HG03520 (cell line): ENCODE data around the gene MRTFA.
"Not testable (repeated sequence)": the region's sequence is repeated elsewhere in the genome, so short reads cannot be mapped to it uniquely, and the experiment has no call there.

Experiments used
- ATAC-seq: cut with Tn5 transposase; IDR thresholded peaks from one replicate; pipeline ENCODE4 v1.9.1; 2021; ENCODE audit warnings: mild to moderate bottlenecking, moderate library complexity; ENCODE audit not compliant: unreplicated experiment

MRTFA gene

DNA sequence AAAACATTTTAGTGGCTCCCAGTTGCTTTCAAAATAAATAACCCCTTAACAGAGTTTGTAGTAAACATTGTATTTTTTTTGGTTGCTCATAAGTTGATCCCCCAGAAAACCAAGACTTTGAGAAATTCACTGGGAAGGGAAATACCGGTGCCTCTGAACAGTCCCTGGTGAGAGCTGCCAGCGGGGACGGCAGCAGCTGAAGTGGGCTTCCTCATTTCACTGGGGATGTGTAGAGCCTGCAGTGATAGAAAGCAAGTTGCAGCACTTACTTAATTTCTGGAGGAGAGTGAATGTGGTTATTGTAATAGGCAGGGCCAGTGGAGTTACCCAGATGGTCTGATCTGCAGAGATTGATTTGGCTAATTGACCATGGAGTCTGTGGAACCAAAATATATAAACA, 24.2 kb upstream of the MRTFA start:
- ATAC-seq = no peak

DNA sequence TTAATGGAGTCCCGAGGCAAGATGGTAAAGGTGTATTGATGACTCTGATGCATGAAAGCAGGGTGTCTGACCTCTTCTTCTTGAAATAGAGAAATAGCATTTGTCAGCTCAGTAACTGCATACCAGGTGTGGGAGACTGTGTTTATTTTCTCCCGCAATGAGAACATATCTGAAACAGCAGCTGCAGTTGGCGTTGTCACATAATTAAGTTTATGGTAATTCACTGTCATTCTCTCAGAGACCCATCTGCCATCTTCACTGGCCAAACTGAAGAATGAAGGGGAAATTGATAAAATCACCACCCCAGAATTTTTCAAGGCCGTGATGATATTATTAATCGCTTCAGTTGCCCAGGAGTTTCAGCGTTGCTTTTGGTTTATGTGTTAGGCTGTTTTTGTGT, 22.6 kb upstream of the MRTFA start:
- ATAC-seq = no peak

DNA sequence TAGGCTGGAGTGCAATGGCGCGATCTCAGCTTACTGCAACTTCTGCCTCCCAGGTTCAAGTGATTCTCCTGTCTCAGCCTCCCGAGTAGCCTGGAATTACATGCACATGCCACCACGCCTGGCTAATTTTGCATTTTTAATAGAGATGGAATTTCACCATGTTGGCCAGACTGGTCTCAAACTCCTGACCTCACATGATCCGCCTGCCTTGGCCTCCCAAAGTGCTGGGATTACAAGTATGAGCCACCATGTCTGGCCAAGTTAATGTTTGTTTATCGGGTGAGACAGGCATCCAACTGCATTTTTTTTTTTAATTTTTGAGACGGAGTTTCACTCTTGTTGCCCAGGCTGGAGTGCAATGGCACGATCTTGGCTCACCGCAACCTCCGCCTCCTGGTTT, 20.1 kb upstream of the MRTFA start:
- ATAC-seq = not testable (repeated sequence)

DNA sequence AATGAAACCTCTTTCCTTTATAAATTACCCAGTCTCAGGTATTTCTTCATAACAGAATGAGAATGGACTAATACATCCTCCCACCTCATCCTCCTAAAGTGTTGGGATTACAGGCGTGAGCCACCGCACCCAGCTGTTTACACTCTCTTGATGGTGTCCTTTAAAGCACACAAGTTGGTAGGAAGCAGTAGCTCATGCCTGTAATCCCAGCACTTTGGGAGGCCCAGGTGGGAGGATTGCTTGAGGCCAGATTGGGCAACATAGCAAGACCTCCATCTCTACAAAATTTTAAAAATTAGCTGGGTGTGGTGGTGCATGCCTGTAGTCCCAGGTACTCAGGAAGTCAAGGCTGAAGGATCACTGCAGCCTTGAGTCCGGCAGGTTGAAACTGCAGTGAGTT, 19.4 kb upstream of the MRTFA start:
- ATAC-seq = not testable (repeated sequence)

DNA sequence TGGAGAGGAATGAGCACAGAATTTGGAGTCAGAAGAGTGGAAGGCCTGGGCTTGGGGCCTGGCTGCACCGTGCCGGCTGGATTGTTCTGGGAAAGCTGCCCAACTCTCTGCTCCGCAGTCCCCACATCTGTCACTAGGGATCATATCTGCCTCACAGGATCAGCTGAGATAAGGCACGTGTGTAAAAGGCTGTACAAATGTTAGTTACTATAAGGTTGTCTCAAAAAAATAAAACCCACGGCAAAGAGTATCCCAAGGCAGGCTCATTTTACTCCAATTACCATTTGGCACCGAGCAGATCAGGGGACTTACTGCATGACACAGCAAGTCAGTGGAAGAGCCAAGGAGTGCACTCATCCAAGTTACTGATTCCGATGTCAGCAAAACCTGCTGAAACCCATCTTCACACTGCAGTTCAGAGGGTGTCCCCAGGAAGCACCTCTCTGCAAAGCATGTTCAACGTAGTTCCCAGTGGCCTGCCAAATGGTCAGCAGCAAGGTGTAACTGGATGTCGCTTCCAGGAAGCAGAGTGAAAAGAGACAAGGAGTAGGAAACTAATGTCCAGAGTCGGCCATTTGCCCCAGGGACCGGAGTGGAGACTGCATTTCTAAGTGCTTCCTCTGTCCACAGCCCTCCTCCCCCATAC, 18.1 kb upstream of the MRTFA start:
- no peak for ATAC-seq

DNA sequence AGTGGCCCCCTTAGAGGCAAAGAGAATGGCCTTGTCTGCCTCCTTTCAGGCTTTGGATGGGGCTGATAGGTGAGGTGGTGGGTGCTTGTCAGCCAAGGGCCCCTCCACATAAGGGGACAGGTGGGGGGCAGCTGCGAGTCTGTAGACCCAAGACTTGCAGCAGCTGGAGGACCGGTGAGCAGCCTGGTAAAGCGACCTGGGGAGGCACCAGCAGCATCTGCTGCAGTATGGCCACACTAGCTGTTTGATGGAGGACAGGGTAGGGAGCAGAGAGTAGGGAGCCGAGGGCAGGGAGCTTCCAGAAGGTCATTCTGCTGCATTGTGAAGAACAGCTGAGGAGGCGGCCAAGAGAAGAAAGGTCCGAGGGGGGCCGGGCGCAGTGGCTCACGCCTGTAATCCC, 16.8 kb upstream of the MRTFA start:
- ATAC-seq = no peak

DNA sequence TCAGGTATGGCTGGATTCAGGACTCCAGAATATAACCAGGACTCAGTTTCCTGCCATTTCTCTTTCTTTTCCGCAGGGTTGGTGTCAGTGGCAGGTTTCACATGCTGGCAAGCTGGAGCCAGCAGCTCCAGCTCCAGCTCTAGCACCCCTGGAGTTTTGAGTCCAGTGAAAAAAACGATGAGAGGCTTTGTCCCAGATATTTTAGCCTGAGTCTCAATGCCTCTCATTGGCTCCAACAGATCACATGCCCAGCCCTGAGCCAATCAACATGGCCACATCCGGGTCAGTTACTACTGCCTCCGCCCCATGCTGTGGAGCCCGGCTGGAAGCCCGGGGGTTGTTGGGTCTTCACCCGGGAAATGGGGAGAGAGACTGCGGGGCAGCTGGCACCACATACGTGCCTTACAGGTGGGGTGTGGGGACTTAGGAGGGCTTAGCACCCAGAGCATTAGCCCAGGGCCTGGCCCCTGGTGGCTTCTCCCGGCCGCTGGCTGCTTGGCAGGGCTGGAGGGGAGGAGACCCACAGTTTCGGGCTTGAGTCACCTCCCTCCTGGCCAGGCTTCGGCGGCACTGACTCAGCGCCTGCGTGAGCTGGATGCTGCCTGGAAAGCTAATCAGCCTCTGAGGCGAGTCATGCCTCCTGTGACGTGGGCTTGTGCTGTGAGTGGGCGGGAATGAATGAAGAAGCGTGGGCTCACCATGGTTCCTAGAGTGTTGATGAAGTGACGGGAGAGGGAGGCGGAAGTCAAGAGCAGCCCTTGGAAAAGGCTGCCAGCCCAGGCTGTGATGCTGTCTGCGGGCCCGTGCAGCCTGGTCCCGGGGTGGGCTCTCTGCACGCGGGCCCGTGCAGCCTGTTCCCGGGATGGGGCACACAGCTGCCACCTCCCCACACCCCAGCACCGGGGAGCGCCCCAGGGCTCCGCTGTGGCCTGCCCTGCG, 15.3 kb upstream of the MRTFA start:
- ATAC-seq = peak; percentile 69

DNA sequence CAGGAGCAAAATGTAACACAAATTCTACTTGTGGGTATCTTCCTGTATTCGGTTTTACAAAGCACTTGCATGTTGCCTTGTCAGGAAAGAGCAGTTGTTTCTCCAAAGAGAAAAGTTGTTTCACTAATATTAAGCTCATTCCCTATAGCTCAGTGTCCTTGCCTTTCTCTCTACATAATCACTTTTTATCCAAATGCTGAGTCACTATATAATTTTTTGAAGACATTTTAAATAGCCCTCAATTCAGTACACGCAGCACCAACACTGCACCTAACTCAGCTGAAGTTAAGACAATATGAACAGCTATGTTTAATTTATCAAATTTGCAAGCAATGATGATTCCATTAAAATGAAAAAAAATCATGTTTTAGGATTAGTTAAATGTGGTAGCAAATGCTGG, 14.5 kb upstream of the MRTFA start:
- ATAC-seq = no peak

DNA sequence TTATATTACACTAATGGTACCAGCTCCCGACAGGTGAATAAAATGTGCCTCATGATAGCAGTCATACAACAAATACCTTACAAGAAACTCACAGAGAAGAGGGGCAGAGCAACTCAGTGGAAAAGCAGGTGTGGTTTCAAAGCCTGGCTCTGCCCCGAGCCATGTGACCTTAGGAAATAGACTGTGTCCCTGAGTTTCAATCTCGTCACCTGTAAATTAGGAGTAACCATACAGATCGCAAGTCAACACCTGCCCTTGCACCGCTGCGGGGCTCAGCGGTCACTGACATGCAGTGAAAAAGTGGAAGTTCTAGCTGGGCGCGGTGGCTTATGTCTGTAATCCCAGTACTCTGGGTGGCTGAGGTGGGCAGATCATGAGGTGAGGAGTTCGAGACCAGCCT, 11.9 kb upstream of the MRTFA start:
- ATAC-seq = no peak

DNA sequence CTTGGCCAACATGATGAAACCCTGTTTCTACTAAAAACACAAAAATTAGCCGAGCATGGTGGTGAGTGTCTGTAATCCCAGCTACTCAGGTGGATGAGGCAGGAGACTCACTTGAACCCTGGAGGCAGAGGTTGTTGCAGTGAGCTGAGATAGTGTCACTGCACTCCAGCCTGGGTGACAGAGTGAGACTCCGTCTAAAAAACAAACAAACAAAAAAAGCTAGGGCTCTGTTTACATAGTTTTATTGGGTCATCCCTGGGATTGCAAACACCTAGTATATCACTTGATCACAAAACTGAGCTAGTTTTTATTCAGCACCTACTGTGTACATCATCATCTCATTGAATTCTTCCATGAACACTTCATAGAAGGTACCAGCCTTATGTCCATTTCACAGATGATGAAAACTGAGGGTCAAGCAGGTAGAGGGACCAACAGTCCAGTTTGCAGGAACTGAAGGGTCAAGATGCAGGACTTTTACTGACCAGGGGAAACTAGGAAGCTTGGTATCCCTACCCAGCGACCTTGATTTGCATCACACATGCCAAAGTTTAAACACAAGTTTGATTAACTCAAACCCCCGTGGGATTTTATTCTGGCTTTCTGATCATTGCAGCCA, 9.2 kb upstream of the MRTFA start:
- ATAC-seq = no peak

DNA sequence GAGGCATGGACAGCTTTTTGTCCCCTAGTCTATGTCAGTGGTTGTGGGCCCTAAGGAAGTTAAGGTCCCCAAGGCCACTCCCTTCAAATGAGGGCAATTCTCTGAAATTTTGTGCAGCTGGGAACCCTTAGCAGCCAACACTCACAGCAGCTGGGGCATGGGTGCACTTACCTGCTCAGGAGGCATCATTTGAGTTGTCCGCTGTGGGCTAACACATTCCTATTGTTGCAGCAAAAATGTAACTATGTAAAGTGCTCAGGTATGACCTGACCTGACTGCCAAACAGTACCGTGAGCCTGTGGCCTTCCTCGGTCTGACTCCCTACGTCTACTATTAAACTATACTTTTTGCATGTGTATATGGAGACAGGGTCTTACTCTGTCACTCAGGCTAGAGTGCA, 5.8 kb upstream of the MRTFA start:
- ATAC-seq = no peak

DNA sequence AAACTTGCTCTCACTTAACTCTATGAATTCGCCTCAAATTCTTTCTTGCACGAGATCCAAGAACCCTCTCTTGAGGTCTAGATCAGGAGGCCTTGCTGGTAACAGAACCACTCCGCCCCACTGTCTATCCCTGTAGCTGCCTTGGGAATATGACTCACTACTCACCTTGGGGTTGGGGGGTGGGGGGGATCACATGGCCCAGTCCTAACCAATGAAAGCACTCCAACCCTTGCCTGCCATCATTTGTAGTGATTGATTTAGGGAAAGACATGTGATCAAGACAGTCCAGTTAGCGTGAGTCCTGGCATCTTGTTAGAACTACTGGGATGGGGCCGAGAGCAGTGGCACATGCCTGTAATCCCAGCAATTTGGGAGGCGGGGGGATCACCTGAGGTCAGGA, 4.8 kb upstream of the MRTFA start:
- no peak for ATAC-seq

DNA sequence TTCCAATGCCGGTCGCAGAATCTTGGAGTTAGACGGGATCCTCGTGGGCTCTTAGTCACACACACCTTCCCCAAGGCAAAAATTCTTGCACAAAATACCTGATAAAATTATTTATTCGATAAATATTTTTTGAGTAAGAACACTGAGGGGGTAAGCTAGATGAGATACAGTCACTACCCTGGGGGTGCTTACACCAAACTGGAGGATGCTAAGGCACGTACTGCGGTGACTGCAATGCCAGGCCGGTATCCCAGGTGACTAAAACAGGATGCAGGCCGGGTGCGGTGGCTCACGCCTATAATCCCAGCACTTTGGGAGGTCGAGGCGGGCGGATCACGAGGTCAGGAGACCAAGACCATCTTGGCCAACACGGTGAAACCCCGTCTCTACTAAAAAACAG, 1.7 kb upstream of the MRTFA start:
- no peak for ATAC-seq

DNA sequence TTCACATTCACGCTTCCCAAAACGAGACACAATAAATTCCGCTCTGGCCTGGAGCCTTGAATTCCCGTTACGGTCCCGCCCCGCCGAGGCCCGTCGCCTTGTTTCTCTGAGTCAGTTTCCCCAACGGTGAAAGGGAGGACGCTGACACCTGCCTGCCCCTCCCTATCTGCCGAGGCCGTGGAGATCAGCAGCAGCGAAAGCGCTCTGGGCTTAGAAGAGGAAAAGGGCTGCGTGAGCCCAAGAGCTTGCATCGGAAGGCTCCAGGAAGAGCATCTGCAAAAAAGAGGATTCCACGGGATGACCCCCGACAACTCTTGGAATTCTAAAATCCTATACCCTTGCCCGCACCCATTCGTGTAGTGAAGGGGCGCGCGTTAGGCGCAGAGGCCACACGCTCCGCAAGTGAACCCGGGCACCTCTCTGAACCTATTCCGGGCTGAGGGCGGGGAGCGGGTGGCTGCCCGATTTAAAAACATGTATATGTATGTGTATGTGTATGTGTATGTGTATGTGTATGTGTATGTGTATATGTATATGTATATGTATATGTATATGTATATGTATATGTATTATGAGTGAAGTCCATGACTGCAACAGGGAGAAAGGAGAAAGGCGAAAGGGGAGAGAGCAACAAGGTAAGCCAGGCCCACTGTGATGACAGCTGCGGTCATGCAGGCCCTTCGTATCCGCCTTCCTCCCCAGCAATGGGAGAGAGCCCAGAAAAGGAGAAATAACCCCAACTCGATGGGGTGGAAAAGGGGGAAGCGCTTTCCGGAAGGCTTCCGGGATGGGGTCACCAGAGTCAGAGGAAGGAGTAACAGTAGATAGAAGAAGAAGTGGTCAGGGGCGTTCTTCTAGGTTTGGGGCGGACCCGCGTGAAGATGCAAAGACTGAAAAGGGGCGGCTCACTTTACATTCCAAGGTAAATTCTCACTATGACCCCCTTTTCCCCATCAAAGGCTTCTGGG, 948 bp upstream of the MRTFA start:
- ATAC-seq = peak; percentile 2

DNA sequence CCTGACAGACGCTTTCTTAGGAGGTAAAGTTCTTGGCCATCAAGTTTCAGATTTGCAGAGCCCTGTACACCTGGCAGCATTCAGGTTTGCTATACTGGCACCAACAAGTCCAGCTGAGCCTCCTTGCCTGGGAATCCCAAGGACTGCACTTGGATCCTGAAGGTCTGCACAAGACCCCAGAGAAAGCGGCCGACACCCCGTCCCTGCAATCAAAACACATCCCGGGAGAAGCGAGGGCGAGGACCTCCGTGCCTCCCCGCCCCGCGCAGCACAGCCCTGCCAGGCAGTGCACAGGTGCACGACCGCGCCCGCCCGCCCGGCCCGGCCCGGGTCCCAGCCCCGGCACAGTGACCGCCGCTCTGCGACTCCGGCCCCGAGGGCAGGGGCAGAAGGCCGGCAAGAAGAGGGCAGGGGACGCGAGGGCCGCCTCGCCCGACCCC, 559 bp downstream of the MRTFA start:
- ATAC-seq = peak; percentile 7

DNA sequence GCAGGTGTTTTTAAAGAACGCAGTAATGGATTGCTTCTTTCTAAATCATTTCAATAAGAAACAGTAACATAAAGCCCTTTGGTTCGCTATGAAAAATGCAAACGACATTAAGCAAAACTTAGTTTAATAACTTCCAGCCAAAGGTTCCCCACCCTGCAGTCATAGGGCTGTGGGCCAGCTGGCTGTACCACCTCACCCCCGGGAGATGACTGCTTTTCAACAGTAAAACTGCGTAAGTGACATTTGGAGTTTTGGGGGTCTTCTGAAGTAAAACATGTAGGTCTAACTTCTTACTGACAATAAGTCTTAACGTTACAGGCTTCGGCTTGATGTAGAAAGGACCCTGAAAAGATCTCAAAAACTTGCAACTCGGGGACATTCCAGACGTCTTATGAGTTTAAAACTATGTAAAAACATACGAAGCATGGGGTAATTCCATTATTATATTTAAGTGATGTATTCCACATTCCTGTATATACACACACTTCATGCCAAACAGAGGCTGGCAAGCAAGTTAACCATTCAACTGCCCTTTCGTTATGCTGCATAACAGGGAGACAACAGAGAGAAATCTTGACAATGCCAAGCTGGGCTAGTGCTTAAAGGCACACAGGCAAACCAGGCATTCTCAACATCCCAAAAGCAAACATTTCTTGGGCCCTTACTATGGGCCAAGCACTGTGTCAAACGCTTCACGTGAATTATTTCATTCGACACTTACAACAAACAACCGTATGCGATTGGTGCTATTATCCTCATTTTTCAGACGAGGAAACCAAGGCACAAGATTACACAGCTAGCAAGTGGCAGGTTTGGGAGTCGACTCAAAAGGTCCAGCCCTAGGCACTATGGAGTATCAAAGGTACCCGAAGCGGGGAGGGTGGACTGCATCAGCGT, 1.2 kb downstream of the MRTFA start:
- no peak for ATAC-seq

DNA sequence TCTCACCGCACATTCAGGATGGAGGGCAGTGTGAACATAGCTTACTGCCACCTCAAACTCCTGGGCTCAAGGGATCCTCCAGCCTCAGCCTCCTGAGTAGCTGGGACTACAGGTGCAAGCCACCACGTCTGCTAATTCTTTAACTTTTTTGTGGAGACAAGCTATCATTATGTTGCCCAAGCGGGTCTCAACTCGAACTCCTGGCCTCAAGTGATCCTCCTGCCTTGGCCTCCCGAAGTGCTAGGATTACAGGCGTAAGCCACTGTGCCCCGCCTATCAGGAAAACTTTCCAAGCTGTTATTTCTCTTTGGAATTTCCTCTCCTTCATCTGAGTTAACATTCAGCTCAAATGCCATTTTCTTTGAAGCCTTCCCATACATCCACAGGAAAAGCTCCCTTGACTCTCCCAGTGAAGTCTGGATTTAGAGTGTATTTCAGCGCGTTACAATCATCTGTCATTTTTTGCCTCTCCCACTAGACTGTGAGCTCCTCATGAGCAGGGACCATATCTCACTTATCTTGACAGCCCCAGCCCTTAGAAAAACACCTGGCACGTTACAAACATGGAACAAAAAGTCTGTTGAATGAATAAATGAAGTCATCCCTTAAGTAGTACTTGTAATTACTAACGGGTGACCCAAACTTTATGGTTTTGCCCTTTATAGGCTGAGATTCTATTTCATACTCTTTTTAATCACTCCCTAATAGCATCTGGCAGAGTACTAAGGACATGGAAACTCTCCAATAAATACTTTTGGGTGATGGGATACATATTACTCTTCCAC, 2.2 kb downstream of the MRTFA start:
- no peak for ATAC-seq

DNA sequence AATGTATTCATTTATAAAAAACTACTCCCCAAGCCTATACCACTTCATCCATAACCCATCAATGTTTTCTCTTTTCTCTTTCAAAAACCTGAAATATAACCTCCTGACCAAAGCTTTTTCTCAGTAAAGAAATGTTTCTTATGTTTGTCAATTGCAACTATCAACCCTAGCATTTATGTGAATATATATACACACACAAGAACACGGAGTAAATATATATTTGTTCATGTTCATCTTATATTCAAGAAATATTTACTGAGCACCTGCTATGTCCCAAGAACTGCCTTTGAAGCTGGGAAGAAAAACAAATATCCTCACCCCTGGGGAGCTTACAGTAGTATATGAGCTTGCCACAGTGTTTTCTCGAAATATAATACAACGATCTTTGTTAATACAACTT, 3.5 kb downstream of the MRTFA start:
- ATAC-seq = no peak

DNA sequence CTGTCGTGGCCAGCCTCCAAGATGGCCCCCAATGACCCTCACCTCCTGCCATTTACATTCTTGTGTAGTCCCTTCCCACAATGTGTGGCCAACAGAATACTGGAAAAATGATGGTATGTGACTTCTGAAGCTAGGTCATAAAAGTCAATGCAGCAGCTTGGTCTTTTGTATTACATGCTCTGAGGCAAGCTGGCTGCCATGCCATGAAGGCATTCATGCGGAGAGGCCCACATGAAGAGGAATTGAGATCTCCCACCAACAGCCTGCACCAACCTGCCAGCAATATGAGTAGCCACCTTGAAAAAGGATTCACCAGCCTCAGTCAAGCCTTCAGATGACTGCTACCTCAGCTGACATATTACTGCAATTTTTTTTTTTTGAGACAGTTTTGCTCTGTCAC, 4.6 kb downstream of the MRTFA start:
- ATAC-seq = no peak
